AG04449 (cell line): ENCODE data around the gene ESR1.

Source experiments
- CTCF ChIA-PET: fragments of 350-600 bp; formaldehyde crosslinking; extraction: SDS; loops from one replicate; lab custom pipeline; 2021; ENCODE audit warnings: antibody characterized with exemption; lab: Yijun Ruan, JAX
- POLR2A ChIA-PET: fragments of 400-600, 350-600 bp; formaldehyde crosslinking; extraction: SDS; loops from one replicate; lab custom pipeline; 2020; ENCODE audit warnings: antibody characterized with exemption, inconsistent platforms; lab: Yijun Ruan, JAX
- DNase-seq: peaks from one replicate; pipeline ENCODE4 v3.0.0-alpha.2; 2010; ENCODE audit warnings: low read depth, low spot score
- H3K4me3 ChIP-seq: 2 replicates; pipeline ENCODE4 v1.5.1; 2011; ENCODE audit warnings: low read depth, mild to moderate bottlenecking, control low read depth, low read length
- TF ChIP-seq, protein P1 (sequence below): IDR thresholded peaks from one replicate; pipeline ENCODE4 v1.5.1; 2011; ENCODE audit warnings: mild to moderate bottlenecking, moderate library complexity, low read length, control low read depth, inconsistent platforms; ENCODE audit not compliant: insufficient read depth; ENCODE audit errors: missing control alignments

Gene ESR1

DNA sequence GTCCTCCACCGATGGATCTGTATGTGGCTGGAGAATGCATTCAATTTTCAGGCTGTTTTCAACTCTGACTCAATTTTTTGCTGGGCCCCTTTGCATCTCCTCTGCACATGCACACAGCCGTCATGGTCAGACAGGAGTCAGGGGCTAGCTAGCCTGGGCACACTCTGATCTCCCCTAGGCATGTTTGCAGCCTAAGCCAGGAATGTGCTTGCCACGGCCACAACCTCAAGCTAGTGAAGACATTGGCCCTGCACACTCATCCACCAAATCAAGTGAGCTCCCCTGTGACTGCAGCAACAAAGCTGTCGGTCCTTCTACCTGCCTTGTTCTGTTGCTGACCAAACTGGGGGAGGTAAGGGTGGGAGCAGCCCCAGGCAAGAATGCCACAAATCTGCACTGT lies 300.5 kb downstream of the ESR1 start:
- ChIA-PET CTCF (interaction anchor here (1.0 to 2.2 kb wide), 2 partner anchors 10 to 17 kb away, joined by 3 to 6 read pairs; no protein-coding TSS in a partner anchor), POLR2A (no interaction called here)
- H3K4me3 ChIP-seq, result no peak overlapping the region
- DNase-seq, result no peak
- TF ChIP-seq, protein P1, sequence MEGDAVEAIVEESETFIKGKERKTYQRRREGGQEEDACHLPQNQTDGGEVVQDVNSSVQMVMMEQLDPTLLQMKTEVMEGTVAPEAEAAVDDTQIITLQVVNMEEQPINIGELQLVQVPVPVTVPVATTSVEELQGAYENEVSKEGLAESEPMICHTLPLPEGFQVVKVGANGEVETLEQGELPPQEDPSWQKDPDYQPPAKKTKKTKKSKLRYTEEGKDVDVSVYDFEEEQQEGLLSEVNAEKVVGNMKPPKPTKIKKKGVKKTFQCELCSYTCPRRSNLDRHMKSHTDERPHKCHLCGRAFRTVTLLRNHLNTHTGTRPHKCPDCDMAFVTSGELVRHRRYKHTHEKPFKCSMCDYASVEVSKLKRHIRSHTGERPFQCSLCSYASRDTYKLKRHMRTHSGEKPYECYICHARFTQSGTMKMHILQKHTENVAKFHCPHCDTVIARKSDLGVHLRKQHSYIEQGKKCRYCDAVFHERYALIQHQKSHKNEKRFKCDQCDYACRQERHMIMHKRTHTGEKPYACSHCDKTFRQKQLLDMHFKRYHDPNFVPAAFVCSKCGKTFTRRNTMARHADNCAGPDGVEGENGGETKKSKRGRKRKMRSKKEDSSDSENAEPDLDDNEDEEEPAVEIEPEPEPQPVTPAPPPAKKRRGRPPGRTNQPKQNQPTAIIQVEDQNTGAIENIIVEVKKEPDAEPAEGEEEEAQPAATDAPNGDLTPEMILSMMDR, result no peak

DNA sequence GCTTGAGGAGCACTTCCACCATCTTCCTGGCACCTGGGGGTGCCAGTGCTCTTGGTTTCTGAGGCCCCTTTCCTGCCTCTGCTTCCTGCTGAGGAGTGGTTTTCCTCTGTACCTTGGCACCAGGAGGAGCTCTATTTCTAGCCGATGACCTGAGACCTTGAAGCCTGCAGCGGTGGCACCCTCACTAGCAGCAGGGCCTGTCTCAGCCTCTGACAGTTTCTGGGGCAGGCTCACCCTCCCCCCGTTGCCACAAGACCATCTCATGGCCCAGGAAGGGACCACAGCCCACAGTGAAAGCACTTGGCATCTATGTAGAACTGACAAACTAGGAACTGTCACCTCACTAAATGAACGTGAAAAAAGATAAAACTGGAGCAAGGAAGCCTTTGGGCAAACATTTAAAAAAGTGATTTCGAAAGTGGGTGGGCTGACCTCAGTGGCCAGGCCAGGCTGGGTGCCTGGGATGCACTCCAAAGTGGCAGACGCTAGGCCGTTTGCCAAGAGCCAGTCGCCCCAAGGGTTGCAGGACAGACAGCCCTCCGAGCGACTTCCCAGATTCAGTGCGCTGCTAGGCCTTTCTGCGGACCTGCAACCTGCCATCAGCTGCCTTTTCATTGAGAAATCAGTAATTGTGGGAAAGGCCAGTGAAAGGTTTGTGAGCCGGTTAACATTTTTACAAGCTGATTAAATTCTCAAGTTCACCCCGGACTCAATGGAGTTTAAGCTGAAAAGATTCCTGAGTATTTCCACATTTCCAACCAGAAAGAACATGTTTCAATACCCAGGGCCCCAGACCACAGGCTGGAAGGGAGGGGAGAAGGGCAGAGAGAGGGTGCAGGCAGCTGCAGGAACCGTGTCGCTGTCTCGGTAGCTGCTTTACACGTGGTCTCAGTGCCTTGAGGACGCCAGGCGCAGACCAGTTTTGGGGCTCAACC lies 303.7 kb downstream of the ESR1 start:
- H3K4me3 ChIP-seq, result no peak overlapping the region
- TF ChIP-seq, protein P1, result no peak
- CTCF ChIA-PET, result interaction anchor here (1.1 to 1.6 kb wide), 4 partner anchors 11 to 346 kb away, joined by 5 to 9 read pairs (median 6); no protein-coding TSS in a partner anchor
- POLR2A ChIA-PET, result no interaction called here
- no peak for DNase-seq

DNA sequence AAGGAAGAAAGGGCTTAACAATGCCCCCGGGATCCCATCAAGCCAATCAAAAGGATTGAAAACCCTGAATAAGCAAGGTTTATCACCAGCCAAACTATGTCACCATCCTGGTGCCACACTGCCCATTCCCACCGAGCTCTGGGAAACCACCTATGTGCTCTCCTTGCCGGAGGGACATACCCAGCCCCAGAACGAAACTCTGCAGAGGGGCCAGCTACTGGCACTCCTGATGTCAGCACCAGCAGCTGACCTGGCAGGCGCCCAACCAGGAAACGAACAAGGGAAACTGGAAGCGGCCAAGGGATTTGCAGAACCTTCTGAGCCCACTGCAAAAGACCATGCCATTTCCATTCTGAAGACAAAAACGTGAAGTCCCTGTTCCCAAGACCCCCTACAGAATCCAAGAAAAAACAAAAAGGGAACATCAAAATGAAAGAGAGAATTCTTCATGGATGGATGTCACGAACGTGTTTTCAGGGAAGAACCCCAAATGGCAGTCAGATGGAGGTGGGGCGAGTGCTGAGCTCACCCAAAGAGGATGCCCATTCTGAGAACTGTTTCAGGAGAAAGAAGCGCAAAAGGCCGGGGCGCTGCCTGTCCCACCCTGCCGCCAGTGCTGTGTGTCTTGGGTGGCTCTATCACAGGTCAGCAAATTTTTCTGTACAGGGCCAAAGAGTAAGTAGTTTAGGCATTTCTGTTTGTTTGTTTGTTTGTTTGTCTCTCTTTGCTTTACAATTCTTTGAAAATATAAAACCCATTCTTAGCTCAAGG lies 305.2 kb downstream of the ESR1 start:
- no peak overlapping the region for H3K4me3 ChIP-seq
- TF ChIP-seq, protein P1, result no peak
- CTCF ChIA-PET, result interaction anchor here (1.1 to 1.9 kb wide), 5 partner anchors 11 to 347 kb away, joined by 4 to 11 read pairs (median 5); no protein-coding TSS in a partner anchor
- POLR2A ChIA-PET, result no interaction called here
- DNase-seq, result no peak

DNA sequence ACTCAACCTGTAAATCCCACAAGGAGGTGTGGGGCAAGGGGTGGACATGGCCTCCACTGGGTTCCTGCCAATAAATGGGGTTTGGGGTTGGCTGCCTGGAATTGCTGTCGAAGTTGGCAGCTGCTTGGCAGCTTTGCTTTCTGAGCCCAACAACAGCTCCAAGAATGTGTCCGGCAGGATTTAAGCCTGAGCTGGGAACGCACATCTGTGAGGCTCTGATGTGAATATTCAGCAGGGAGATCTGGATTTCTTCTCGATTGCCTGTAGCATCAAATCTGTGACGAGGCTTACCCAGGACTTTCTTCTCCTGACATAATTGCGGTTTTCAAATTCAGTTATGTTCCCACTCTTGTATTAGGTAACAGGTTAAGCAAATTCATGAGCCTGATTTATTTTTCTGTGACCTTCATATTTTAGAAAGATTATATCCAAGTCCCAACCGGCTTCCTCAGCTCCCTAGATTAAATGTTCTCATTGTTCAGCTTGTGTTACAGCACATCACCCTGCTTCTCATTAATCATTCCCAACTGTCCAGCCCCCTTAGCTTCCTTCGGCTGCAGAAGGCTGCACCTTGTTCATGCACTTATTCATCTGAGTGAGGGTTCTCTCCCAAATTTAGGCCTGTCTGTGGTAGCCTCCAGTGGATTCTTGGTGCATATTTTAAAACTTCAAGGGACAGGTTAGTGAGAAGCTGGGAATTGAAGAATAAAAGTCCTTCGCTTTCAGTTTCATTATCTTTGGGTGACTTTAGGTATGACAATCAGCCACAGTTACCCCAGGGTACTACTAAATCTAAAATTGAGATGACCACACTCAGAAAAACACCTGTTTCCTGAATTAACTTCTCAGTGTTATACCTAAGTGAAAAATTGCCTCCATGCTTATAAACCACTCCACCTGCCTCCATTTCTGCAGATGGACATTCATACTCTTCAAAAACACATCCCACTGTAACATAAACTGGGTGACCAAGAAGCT lies 310.0 kb downstream of the ESR1 start:
- ChIA-PET CTCF (interaction anchor here (0.6 to 6.5 kb wide), 9 partner anchors 8 to 441 kb away, joined by 3 to 37 read pairs (median 4); no protein-coding TSS in a partner anchor), POLR2A (no interaction called here)
- H3K4me3 ChIP-seq, result no peak overlapping the region
- TF ChIP-seq, protein P1, result no peak
- no peak for DNase-seq

DNA sequence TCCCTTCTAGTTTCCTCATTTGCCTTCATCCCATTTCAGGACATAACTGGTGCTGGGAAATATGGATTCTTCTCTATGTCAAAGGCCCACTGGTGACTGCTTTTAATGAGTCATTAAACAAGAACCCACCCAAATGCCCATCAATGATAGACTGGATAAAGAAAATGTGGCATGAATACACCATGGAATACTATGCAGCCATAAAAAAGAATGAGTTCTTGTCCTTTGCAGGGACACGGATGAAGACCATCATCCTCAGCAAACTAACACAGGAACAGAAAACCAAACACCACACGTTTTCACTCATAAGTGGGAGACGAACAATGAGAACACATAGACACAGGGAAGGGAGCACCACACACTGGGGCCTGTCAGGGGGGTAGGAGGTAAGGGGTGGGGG lies 310.7 kb downstream of the ESR1 start:
- ChIA-PET POLR2A (no interaction called here), CTCF (interaction anchor here (0.6 to 6.5 kb wide), 7 partner anchors 8 to 353 kb away, joined by 3 to 37 read pairs (median 5); no protein-coding TSS in a partner anchor)
- H3K4me3 ChIP-seq, result no peak overlapping the region
- no peak for DNase-seq
- TF ChIP-seq, protein P1, result no peak
